Ectodermal cell (in vitro differentiated cells): ENCODE data around the gene C8A.

Experiments
- H3K27ac ChIP-seq: 2 replicates; pipeline ENCODE4 v1.7.0; 2013; ENCODE audit warnings: mild to moderate bottlenecking, low read depth, low read length; ENCODE audit not compliant: insufficient read depth, poor library complexity, severe bottlenecking
- H3K27me3 ChIP-seq: 2 replicates; pipeline ENCODE4 v1.7.0; 2013; ENCODE audit warnings: mild to moderate bottlenecking, low read length; ENCODE audit not compliant: insufficient read depth, control insufficient read depth, poor library complexity, severe bottlenecking
- H3K36me3 ChIP-seq: one replicate; pipeline ENCODE4 v1.7.0; 2013; ENCODE audit warnings: low read length; ENCODE audit not compliant: control insufficient read depth, insufficient read depth
- H3K4me1 ChIP-seq: one replicate; pipeline ENCODE4 v1.7.0; 2013; ENCODE audit warnings: low read length; ENCODE audit not compliant: control insufficient read depth, insufficient read depth
- H3K4me3 ChIP-seq: 2 replicates; pipeline ENCODE4 v1.7.0; 2013; ENCODE audit warnings: low read depth, low read length, control low read depth; ENCODE audit not compliant: insufficient read depth
- H3K9me3 ChIP-seq: 2 replicates; pipeline ENCODE4 v1.7.0; 2013; ENCODE audit warnings: mild to moderate bottlenecking, low read length, moderate library complexity; ENCODE audit not compliant: control insufficient read depth
- WGBS, 2 experiments: methylation state at CpG; one replicate each; pipeline ENCODE4 v1.1.7; 2013; ENCODE audit warnings: missing lambda C conversion rate in 2 of 2; 5-methylcytosine and 5-hydroxymethylcytosine counted together

Gene C8A

DNA sequence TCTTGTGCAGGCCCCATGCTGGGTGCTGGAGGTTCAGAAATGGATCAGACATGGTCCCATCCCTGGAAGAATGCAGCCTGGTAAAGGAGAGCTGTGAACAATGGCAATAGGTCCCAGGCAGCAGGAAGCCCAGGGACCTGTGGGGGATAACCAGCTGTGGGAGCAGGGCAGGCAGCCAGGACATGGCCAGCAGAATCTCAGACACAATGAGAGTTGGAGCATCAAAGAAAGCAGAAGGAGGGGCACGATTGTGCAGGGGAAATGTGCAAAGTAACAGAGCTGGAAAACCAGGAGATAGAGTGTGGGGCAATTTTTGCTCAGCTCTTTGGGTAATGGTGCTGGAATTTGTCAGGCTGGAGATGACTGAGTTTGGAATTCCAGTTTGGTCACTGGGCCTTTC, 66.9 kb downstream of the C8A start:
- Histone ChIP-seq H3K27me3 (no peaks in the 10 kb centered on the region), H3K4me1 (peaks cover 20% of the 10 kb centered on the region), H3K4me3 (no peak overlapping the region), H3K36me3 (no peaks in the 10 kb centered on the region), H3K9me3 (no peaks in the 10 kb centered on the region), H3K27ac (no peak overlapping the region)
- 76 to 81% methylated on average over 1 of the region's 1 CpG for WGBS, 2 experiments

DNA sequence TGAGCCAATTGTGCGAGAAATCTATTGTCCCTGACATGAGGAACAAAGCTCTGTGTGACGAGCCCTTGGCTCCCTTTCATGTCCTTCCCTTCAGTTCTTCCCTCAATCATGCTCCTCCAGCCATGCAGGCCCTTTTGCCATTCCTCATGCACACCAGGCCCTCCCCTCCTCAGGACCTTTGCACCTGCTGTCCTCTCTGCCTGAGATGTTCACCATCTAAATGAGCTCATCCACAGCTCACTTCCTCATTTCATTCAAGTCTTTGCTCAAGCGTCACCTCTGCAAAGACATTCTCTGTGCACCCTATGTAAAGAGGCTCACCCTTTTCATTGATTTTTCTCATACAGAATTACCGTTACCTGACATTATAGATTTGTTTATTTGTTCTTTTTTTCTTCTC, 67.5 kb downstream of the C8A start:
- no peaks in the 10 kb centered on the region for H3K27me3 ChIP-seq
- no peaks in the 10 kb centered on the region for H3K9me3 ChIP-seq
- no peak overlapping the region for H3K4me3 ChIP-seq
- no peak overlapping the region for H3K27ac ChIP-seq
- WGBS, 2 experiments = 87 to 90% methylated on average over 3 to 4 of the region's 4 CpGs
- peaks cover 16% of the 10 kb centered on the region for H3K4me1 ChIP-seq
- no peaks in the 10 kb centered on the region for H3K36me3 ChIP-seq

DNA sequence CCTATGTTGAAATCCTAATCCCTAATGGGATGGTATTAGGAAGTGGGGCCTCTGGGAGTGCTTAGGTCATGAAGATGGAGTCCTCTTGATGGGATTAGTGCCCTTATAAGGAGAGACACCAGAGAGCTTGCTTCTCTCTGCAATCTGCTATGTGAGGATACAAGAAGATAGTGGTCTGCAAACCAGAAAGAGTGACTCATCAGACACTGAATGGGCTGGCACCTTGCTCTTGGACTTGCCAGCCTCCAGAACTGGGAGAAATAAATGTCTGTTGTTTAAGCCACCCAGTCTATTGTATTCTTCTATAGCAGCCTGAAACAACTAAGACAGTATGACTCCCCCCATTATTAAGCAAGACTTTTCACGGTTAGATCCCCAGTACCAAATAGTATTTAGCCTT, 67.9 kb downstream of the C8A start:
- H3K4me3 ChIP-seq = no peak overlapping the region
- H3K9me3 ChIP-seq = no peaks in the 10 kb centered on the region
- H3K27ac ChIP-seq = no peak overlapping the region
- no peaks in the 10 kb centered on the region for H3K36me3 ChIP-seq
- no peaks in the 10 kb centered on the region for H3K27me3 ChIP-seq
- peaks cover 12% of the 10 kb centered on the region for H3K4me1 ChIP-seq
- 100% methylated on average over 1 of the region's 1 CpG; no CpG with 5 or more reads in 1 of the 2 experiments for WGBS, 2 experiments

DNA sequence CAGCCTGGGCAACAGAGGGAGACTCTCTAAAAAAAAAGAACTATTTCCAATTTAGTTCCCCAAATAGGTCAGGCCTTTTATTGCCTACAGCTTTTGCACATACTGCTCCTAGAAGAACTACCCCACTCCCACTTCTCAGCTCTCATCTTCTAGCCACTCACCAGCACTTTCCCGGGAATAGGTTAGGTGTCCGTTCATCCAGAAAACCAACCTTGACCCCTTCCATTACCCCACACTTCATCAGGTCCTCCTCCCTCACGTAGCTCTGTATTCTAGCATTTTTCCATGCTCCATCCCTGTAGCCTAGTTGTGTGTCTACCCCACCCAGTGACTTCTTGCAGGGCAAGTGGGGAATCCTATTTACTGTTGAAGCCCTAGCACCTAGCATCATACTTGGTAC, 68.6 kb downstream of the C8A start:
- no peaks in the 10 kb centered on the region for H3K36me3 ChIP-seq
- H3K9me3 ChIP-seq = no peaks in the 10 kb centered on the region
- H3K4me1 ChIP-seq = peaks cover 9% of the 10 kb centered on the region
- 93 to 95% methylated on average over 3 of the region's 3 CpGs for WGBS, 2 experiments
- no peak overlapping the region for H3K27ac ChIP-seq
- no peak overlapping the region for H3K4me3 ChIP-seq
- no peaks in the 10 kb centered on the region for H3K27me3 ChIP-seq

DNA sequence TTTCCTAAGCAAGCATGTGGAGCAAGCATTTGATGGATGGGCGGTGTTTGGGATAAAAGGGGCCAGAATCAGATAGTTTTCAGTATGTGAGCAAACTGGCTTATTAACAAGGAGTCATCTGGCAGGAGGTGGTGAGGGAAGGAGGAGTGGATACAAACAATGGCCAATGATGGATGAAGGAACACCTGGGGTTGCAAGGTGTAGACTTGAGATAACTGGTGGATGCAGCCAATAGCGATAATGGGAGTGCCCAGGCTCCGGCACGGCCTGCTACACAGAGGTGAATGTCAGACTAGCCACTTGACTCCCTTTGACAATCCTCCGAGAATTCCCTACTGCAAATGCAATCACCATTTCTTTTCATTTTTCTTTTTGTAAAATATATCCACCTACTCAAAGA, 69.5 kb downstream of the C8A start:
- Histone ChIP-seq H3K27me3 (no peaks in the 10 kb centered on the region), H3K9me3 (no peaks in the 10 kb centered on the region)
- WGBS, 2 experiments = 91 to 95% methylated on average over 5 of the region's 5 CpGs

DNA sequence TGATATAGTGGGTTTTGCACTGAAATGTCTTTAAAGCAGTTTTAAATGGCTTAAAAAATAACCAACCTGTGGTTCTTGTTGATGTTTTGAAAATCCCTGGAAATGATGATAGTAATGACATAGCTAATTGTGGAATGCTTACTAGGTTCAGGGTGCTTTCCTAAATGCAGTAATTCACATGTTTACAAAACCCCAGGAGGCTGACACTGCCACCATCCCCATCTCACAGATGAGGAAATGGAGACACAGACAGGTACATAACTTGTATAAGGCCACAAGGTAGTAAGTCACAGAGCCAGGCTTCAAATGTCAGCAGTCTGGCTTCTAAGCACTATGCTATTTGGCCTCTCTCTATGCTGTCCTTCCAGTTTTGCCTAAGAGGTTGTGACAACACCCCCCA, 70.6 kb downstream of the C8A start:
- Histone ChIP-seq H3K36me3 (no peaks in the 10 kb centered on the region), H3K27me3 (no peaks in the 10 kb centered on the region), H3K4me1 (peaks cover 9% of the 10 kb centered on the region), H3K4me3 (no peak overlapping the region), H3K9me3 (no peaks in the 10 kb centered on the region), H3K27ac (no peak overlapping the region)

More for the DNA sequence above, 69.5 kb downstream of the C8A start:
- Histone ChIP-seq H3K4me3 (no peak overlapping the region), H3K36me3 (no peaks in the 10 kb centered on the region), H3K27ac (no peak overlapping the region), H3K4me1 (peaks cover 9% of the 10 kb centered on the region)

DNA sequence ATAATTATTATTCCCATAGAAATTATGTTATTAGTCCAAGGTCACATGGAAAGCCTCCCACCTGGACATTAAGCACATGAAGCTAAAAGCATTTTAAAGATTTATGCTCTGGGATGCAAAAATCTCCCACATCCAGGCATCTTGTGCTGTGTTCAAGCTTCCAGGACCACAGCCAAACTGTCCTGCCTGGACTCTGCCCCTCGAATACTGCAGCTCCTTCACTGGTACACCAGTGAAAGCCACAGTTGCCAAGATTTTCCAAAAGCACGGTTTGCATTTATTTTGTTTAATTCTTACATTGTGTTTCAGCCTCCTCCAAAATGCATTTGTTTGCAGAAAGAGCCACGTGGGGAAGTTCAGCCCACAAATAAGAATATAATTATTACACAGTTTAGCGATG, 72.6 kb downstream of the C8A start:
- no peak overlapping the region for H3K27ac ChIP-seq
- no peaks in the 10 kb centered on the region for H3K27me3 ChIP-seq
- no peaks in the 10 kb centered on the region for H3K36me3 ChIP-seq
- no peaks in the 10 kb centered on the region for H3K9me3 ChIP-seq
- H3K4me1 ChIP-seq = peaks cover 2% of the 10 kb centered on the region
- H3K4me3 ChIP-seq = no peak overlapping the region
- 88 to 96% methylated on average over 4 of the region's 4 CpGs for WGBS, 2 experiments

DNA sequence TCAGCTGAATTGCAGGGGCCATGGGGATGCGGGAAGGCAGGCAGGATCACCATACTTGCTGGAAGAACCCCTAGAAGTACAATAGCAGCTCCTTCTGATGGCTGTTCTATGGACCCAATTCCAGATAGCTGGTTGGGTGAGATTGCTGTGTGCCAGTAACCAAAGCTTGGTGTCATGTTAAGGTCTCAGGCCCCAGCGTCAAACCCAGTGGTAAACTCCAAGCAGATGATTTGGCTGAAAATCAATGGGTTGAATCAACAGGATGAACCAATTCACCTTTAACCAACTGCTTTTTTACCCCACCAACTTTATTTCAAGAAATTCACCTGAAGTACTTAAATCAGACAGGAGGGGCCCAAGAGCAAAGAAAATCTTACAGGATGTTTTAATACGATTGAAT, 73.4 kb downstream of the C8A start:
- H3K9me3 ChIP-seq = no peaks in the 10 kb centered on the region
- H3K36me3 ChIP-seq = no peaks in the 10 kb centered on the region
- H3K27me3 ChIP-seq = no peaks in the 10 kb centered on the region
- H3K4me1 ChIP-seq = peaks cover 2% of the 10 kb centered on the region
- H3K4me3 ChIP-seq = no peak overlapping the region
- no peak overlapping the region for H3K27ac ChIP-seq
- 87 to 96% methylated on average over 3 of the region's 3 CpGs for WGBS, 2 experiments

DNA sequence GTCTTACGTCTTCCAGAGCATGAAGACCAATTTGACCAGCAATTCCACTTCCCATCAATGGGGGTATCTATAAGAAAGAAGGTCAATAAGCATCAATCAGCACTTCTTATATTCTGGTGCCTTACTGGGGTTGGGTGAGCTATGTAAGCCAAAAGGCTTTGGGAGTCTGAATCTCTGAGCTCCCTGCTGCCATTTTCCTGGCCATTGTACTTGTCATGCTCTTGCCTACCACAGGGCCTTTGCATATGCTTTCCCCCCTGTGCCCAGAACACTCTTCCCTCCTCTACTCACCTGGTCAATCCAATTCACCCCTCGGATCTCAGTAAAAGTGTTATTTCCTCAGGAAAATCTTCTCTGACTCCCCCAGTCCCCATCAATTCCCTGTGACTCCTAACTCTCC, 74.9 kb downstream of the C8A start:
- Histone ChIP-seq H3K36me3 (no peaks in the 10 kb centered on the region), H3K4me1 (peaks cover 2% of the 10 kb centered on the region)
- WGBS, 2 experiments = 88 to 95% methylated on average over 2 of the region's 2 CpGs

DNA sequence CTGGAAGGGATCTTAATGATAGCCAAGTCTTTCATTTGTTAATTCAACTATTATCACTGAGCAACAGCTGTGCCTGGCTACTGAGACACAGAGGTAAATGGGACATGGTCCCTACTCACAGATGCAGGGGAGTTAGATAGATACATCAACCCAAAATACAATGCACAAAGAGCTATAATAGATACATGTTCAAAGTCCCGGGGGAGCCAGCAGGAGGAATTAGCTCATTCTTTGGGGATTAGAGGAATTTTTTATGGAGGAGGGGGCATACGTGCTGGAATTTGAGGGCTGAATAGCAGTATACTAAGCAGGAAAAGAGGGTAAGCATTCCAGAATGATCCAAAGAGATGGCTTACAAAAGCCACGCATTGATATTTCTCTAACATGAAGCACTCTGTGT, 76.6 kb downstream of the C8A start:
- no peaks in the 10 kb centered on the region for H3K9me3 ChIP-seq
- peaks cover 6% of the 10 kb centered on the region for H3K4me1 ChIP-seq
- H3K36me3 ChIP-seq = no peaks in the 10 kb centered on the region
- H3K27ac ChIP-seq = no peak overlapping the region
- H3K27me3 ChIP-seq = no peaks in the 10 kb centered on the region
- 53 to 68% methylated on average over 3 of the region's 3 CpGs for WGBS, 2 experiments
- no peak overlapping the region for H3K4me3 ChIP-seq

More for the DNA sequence above, 74.9 kb downstream of the C8A start:
- H3K27ac ChIP-seq = no peak overlapping the region
- no peaks in the 10 kb centered on the region for H3K9me3 ChIP-seq
- no peak overlapping the region for H3K4me3 ChIP-seq
- H3K27me3 ChIP-seq = no peaks in the 10 kb centered on the region

DNA sequence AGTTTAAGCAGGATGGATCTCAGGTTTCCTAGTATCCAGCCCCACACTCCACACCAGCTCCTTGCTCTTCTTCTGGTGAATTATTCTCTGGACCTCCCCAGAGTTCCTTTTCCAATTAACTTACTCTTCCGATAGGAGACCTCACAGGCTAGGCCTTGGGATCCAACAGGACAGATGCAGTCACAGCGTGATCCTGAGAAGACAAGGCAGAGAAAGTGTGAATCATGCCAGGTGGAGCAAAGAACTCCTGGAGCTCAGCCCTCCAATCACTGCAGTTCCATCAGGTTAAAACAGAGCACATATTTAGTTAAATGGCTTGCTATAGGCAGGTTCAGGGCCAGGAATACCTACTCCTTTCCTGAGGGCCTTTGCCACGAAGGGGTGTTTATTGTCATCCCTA, 77.1 kb downstream of the C8A start:
- WGBS, 2 experiments = 80 to 82% methylated on average over 3 of the region's 3 CpGs
- no peaks in the 10 kb centered on the region for H3K9me3 ChIP-seq
- H3K4me1 ChIP-seq = peaks cover 6% of the 10 kb centered on the region
- no peaks in the 10 kb centered on the region for H3K36me3 ChIP-seq
- H3K27me3 ChIP-seq = no peaks in the 10 kb centered on the region
- H3K27ac ChIP-seq = no peak overlapping the region
- no peak overlapping the region for H3K4me3 ChIP-seq
